ES-I3 (cell line): ENCODE data around the gene MUC4.
"Not testable (repeated sequence)": the region's sequence is repeated elsewhere in the genome, so short reads cannot be mapped to it uniquely, and the experiment has no call there.

ENCODE experiments used
- H3K36me3 ChIP-seq: 2 replicates; pipeline ENCODE4 v1.6.1; 2013; ENCODE audit warnings: mild to moderate bottlenecking, low read length, control low read depth, moderate library complexity; ENCODE audit not compliant: insufficient read depth
- H3K4me1 ChIP-seq: 2 replicates; pipeline ENCODE4 v1.6.1; 2013; ENCODE audit warnings: mild to moderate bottlenecking, control low read depth, low read length; ENCODE audit not compliant: insufficient read depth
- H3K9ac ChIP-seq: 2 replicates; pipeline ENCODE4 v1.6.1; 2013; ENCODE audit warnings: low read depth, mild to moderate bottlenecking, low read length, moderate library complexity
- H3K9me3 ChIP-seq: 2 replicates; pipeline ENCODE4 v1.6.1; 2013; ENCODE audit warnings: mild to moderate bottlenecking, low read length, moderate library complexity; ENCODE audit not compliant: control insufficient read depth, insufficient read depth

The MUC4 gene

GRCh38 chr3:195714380-195715011 is 97.2 kb downstream of the MUC4 start:
- Histone ChIP-seq H3K4me1 (peaks cover 17% of the 10 kb centered on the region), H3K9me3 (no peaks in the 10 kb centered on the region)

GRCh38 chr3:195713150-195713549 is 98.6 kb downstream of the MUC4 start:
- not testable (repeated sequence) for H3K9me3 ChIP-seq, H3K4me1 ChIP-seq, H3K9ac ChIP-seq, H3K36me3 ChIP-seq

More at GRCh38 chr3:195714380-195715011, 97.2 kb downstream of the MUC4 start:
- no peak overlapping the region for H3K9ac ChIP-seq
- no peaks in the 10 kb centered on the region for H3K36me3 ChIP-seq

GRCh38 chr3:195712535-195712910 is 99.2 kb downstream of the MUC4 start:
- H3K4me1 ChIP-seq, H3K36me3 ChIP-seq, H3K9me3 ChIP-seq, H3K9ac ChIP-seq: not testable (repeated sequence)

DNA sequence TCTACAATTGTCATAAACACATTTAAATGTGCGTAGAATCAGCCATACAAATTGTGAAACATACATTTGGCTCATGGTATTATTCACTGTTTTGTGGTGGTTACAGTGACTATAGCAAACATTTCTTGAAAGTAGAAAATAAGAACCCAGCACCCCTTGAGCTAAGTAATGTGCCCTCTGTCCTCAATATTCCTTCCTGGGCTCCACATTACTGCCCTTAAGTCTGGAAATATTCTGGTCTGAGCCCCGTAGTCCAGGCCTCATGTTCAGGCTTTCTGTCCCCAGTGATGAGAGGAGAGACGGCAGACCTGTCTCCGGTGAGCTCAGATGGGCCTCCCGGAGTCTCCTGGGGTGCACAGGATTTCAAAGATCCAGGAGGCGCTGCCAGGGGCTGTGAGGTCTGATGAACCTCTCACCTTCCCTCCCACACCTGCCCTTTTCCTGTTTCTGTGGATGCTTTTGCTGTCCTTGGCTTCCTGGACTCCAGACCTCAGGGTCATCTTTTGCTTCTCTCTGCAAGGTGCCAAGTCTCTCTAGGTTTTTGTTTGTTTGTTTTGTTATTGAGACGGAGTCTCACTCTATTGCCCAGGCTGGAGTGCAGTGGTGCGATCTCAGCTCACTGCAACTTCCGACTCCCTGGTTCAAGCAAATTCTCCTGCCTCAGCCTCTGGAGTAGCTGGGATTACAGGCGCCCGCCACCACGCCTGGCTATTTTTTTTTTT is 99.8 kb downstream of the MUC4 start:
- no peak overlapping the region for H3K9ac ChIP-seq
- no peaks in the 10 kb centered on the region; the same call in 1 of the 2 replicates for H3K4me1 ChIP-seq
- no peaks in the 10 kb centered on the region for H3K9me3 ChIP-seq
- H3K36me3 ChIP-seq: no peaks in the 10 kb centered on the region

DNA sequence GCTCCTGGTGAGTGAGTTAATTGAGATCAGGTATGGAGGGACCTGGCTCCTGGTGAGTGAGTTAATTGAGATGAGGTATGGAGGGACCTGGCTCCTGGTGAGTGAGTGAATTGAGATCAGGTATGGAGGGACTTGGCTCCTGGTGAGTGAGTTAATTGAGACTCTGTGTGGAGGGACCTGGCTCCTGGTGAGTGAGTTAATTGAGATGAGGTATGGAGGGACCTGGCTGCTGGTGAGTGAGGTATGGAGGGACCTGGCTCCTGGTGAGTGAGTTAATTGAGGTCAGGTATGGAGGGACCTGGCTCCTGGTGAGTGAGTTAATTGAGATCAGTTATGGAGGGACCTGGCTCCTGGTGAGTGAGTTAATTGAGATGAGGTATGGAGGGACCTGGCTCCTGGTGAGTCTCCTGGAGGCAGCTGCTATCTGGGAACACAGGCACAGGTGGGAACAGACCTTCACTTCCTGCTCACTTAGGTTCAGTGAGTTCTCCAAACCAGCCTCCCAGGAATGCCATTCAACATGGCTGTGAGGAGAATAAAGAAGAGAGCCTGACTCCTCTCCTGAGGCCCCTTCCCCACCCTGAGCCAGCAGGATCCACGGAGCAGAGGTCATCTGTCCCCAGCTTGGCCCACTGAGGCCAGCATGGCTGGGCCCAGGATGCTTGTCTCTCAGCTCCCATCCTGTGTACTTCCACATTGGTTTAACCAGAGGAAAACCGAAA is 100.5 kb downstream of the MUC4 start:
- H3K9me3 ChIP-seq: not testable (repeated sequence)

DNA sequence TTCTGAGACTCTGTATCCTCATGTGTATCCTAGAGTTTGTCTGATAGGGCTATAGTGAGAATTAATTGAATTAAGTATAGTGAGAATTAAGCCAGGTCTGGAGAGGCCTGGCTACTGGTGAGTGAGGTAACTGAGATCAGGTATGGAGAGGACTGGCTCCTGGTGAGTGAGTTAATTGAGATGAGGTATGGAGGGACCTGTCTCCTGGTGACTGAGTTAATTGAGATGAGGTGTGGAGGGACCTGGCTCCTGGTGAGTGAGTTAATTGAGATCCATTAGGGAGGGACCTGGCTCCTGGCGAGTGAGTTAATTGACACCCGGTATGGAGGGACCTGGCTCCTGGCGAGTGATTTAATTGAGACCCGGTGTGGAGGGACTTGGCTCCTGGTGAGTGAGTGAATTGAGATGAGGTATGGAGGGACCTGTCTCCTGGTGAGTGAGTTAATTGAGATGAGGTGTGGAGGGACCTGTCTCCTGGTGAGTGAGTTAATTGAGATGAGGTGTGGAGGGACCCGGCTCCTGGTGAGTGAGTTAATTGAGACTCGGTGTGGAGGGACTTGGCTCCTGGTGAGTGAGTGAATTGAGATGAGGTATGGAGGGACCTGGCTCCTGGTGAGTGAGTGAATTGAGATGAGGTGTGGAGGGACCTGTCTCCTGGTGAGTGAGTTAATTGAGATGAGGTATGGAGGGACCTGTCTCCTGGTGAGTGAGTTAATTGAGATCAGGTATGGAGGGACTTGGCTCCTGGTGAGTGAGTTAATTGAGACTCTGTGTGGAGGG is 101.4 kb downstream of the MUC4 start:
- H3K4me1 ChIP-seq: not testable (repeated sequence)

More for the DNA sequence above, 100.5 kb downstream of the MUC4 start:
- H3K4me1 ChIP-seq, H3K9ac ChIP-seq, H3K36me3 ChIP-seq: not testable (repeated sequence)

DNA sequence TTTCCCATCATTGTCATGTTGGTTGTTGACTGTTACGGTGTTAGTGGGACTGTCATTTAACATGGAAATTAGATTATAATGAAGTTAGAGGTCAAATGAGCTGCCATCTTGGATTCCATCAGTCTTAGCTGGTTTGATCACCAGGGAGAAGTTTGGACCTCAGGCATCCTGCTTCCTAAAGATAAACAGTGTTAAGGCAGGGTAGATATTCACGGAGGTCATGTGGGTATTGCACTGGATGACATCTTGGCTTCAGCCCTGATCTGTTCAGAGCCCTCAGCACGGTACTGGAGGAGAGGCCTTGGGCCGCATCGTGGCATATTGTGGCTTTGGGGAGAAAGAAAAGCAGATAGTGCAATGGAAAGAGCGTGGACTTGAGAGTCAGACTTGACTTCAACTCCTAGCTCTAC is 102.0 kb downstream of the MUC4 start:
- Histone ChIP-seq H3K9ac (no peak overlapping the region), H3K36me3 (no peaks in the 10 kb centered on the region), H3K4me1 (no peaks in the 10 kb centered on the region; the same call in 1 of the 2 replicates), H3K9me3 (no peaks in the 10 kb centered on the region; the same call in 1 of the 2 replicates)

More for the DNA sequence above, 101.4 kb downstream of the MUC4 start:
- not testable (repeated sequence) for H3K9ac ChIP-seq, H3K9me3 ChIP-seq, H3K36me3 ChIP-seq

DNA sequence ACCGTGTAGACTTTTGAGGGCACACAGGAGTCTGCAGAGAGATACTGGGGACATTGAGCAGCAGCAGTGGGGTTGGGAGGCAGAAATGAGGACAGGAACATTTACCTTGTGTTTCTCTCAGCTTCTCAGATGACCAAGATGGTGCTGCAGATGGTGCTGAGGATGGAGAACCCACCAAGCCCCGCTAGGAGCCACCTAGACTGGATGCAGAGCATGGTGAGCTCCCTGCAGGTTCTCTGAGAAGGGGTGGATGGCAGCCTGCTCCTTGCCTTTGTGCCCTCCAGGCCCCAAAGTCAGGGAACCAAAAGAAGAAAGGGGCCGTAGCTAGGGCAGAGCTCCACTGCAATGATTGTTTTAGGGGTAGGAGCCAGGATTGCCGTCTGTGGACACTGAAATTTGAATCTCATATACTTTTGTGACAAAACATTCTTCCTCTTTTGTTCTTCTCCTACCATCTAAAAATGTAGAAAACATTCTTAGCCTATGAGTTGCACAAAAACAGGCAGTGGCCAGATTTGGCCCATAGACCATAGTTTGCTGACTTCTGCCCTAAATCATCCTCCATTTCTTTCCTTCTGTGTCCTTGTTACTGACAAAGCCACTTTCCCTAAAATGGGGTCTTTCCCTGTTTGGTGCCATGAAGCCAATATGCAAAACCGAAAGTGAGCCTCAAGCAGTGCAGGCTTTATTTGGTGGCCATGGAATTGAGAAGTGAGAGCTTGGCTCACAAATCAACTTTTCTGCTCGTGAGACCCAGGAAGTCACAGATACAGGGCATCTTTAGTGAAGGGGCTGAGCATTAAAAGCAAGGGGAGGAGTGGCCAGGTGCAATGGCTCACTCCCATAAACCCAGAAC is 102.9 kb downstream of the MUC4 start:
- Histone ChIP-seq H3K9me3 (no peaks in the 10 kb centered on the region; the same call in 1 of the 2 replicates), H3K36me3 (no peaks in the 10 kb centered on the region), H3K4me1 (no peaks in the 10 kb centered on the region; the same call in 1 of the 2 replicates), H3K9ac (no peak overlapping the region)

DNA sequence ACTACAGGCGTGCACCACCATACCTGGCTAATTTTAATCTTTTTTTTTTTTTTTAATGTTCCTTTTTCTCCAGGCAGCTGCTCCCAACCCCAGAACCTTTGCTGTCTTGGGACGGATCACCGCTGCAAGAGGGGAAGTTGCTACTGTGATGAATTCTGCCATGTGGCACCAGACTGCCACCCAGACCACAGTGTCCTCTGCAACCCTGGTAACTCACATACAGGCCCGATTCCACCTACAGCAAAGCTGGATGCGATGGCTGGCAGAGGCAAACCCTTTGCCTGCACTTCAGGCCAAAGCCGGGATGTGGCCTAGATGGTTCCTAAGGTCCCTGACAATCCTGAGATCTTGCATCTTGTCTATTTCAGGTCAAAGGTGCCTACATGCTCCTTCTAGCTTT is 103.7 kb downstream of the MUC4 start:
- H3K9ac ChIP-seq: no peak overlapping the region
- H3K36me3 ChIP-seq: no peaks in the 10 kb centered on the region

DNA sequence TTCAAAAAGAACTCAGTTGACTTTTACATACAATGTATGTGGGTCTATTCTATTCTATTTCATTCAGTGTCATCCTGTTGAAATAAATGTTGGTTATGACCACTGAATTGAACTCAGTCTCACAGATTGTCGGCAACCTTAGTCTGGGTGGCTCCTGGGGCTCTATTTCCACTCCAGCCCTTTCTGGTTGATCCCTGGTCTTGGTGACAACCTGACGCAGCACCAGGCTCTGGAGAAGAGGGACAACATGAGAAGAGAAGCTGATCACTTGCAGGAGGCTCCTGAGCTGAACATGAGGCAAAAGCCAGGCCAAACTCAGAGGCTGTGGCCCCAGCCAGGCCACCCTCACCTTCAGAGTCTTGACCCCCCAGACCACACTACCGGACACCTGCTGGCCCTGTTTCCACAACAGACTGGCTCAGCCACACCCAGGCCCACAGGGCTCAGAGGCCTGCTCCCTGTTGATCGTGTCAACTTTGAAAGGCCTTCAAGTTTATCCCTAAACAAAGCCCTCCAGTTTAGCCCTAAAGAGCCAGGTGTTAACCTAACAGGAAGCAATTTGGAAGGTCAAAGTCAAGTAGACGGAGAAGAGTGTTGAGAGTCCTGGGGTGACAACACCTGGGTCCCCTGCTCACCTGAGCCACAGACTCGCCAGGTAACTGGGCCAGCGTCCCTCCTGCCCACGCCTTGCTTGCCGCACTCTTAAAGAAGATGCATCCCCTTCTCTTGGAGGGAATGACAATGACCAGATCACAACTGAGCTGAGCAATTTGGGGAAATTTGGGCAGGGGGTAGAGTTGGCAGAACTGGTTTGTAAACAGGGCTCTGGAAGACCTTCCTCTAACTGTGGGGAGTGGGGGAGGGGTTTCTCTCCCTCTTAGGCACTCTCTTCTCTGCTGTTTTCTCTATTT is 106.4 kb downstream of the MUC4 start:
- Histone ChIP-seq H3K4me1 (no peaks in the 10 kb centered on the region; the same call in 1 of the 2 replicates), H3K9me3 (no peaks in the 10 kb centered on the region; the same call in 1 of the 2 replicates), H3K9ac (no peak overlapping the region), H3K36me3 (no peaks in the 10 kb centered on the region)

More for the DNA sequence above, 103.7 kb downstream of the MUC4 start:
- H3K9me3 ChIP-seq: no peaks in the 10 kb centered on the region; the same call in 1 of the 2 replicates
- no peaks in the 10 kb centered on the region; the same call in 1 of the 2 replicates for H3K4me1 ChIP-seq

- H3K4me1 ChIP-seq: no peaks in the 10 kb centered on the region; the same call in 1 of the 2 replicates
Observed at GRCh38 chr3:195704433-195704999, 107.2 kb downstream of the MUC4 start.

DNA sequence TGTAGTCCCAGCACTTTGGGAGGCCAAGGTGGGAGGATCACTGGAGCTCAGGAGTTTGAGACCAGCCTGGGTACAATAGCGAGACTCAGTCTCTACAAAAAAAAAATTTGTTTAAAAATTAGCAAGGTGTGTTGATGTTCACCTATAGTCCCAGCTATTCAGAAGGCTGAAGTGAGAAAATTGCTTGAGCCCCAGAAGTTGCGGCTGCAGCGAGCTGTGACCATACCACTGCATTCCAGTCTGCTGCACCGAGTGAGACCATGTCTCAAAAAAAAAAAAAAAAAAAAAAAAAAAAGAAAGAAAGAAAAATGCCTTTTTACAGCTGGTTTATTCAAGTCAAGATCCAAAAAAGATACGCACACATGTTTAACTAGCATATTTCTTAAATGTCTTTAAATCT is 108.0 kb downstream of the MUC4 start:
- Histone ChIP-seq H3K9ac (no peak overlapping the region), H3K9me3 (no peaks in the 10 kb centered on the region; the same call in 1 of the 2 replicates), H3K36me3 (no peaks in the 10 kb centered on the region), H3K4me1 (peaks cover 3% of the 10 kb centered on the region)

More at GRCh38 chr3:195704433-195704999, 107.2 kb downstream of the MUC4 start:
- Histone ChIP-seq H3K9ac (no peak overlapping the region), H3K9me3 (no peaks in the 10 kb centered on the region; the same call in 1 of the 2 replicates), H3K36me3 (no peaks in the 10 kb centered on the region)
